ENCODE data around the gene ESPNL.

ESPNL gene

DNA sequence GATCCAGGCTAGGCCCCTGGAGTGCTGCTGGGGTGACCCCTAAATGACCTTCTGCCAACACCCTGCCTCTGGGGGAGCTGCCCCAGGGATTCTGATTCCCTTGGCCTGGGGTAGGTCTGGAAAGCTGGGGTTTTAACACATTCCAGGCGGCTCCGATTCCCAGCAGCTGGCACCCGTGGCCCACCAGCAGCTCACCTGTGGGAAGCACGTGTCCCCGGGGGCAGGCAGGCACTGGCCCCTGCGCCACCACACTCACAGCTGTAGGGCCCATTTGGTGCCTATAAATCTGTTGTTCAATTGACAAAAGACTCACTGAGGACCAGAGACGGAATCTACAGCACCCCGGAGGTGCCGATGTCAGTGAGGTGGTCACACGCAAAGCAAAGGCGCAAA lies 34.2 kb downstream of the ESPNL start:
- Histone ChIP-seq H3K9ac (ENCODE audit: low read length) (no peak overlapping the region), H3K4me1 (ENCODE audit: low read length) (no peaks in the 10 kb centered on the region), H3K9me2 (replicated peaks; ENCODE audit: insufficient read depth, low read length) (no peaks in the 10 kb centered on the region), H3F3A (ENCODE audit: insufficient read depth, low read length) (no peaks in the 10 kb centered on the region), H2AFZ (ENCODE audit: low read length) (no peak overlapping the region), H3K9me3 (replicated peaks; ENCODE audit: insufficient read depth, low read length) (no peaks in the 10 kb centered on the region), H3K27me3 (replicated peaks; ENCODE audit: insufficient read depth, low read length) (no peaks in the 10 kb centered on the region; the same call in 1 of the 2 replicates), H3K4me3 (ENCODE audit: low read length) (no peak overlapping the region), H3K36me3 (replicated peaks; ENCODE audit: insufficient read depth, low read length) (no peaks in the 10 kb centered on the region), H4K20me1 (ENCODE audit: insufficient read depth, low read length) (no peaks in the 10 kb centered on the region), H3K79me2 (ENCODE audit: low read length) (no peaks in the 10 kb centered on the region), H3K4me2 (ENCODE audit: low read depth, low read length) (no peak overlapping the region), H3K27ac (ENCODE audit: low read length) (no peak overlapping the region)
- TF ChIP-seq, protein P1, sequence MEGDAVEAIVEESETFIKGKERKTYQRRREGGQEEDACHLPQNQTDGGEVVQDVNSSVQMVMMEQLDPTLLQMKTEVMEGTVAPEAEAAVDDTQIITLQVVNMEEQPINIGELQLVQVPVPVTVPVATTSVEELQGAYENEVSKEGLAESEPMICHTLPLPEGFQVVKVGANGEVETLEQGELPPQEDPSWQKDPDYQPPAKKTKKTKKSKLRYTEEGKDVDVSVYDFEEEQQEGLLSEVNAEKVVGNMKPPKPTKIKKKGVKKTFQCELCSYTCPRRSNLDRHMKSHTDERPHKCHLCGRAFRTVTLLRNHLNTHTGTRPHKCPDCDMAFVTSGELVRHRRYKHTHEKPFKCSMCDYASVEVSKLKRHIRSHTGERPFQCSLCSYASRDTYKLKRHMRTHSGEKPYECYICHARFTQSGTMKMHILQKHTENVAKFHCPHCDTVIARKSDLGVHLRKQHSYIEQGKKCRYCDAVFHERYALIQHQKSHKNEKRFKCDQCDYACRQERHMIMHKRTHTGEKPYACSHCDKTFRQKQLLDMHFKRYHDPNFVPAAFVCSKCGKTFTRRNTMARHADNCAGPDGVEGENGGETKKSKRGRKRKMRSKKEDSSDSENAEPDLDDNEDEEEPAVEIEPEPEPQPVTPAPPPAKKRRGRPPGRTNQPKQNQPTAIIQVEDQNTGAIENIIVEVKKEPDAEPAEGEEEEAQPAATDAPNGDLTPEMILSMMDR (IDR thresholded peaks at IDR 0.05; ENCODE audit: low read length) = no peak
- TF ChIP-seq EZH2 (optimal IDR thresholded peaks at IDR 0.05; ENCODE audit: low read depth, low read length) (no peak), EZH2phosphoT487 (IDR thresholded peaks at IDR 0.05; ENCODE audit: low read length) (no peak)
- no peak for DNase-seq

DNA sequence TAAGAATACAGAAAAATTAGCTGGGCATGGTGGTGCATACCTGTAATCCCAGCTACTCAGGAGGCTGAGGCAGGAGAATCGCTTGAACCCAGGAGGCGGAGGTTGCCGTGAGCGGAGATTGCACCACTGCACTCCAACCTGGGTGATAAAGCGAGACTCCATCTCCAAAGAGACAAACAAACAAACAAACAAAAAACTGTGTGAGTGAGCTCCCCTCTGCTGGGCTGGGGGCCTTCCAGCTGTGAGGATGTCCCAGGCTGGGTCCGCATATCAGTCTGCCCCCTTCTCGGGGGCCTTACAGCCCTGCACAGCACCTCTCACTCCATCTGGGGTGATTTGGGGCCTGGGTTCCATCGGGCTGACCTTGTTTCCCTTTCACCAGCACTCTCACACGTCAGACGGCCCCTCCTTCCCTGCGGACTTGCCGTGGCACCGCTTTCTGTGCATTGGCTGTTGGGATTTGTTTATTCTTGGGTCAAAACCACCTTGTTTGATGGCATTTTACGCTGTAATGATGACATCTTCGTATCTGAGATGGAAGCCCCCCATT lies 35.5 kb downstream of the ESPNL start:
- H3K9ac ChIP-seq (ENCODE audit: low read length) = no peak overlapping the region
- no peaks in the 10 kb centered on the region for H3K9me3 ChIP-seq (replicated peaks; ENCODE audit: insufficient read depth, low read length)
- H2AFZ ChIP-seq (ENCODE audit: low read length) = no peak overlapping the region
- no peaks in the 10 kb centered on the region; the same call in 1 of the 2 replicates for H3K27me3 ChIP-seq (replicated peaks; ENCODE audit: insufficient read depth, low read length)
- H3F3A ChIP-seq (ENCODE audit: insufficient read depth, low read length) = no peaks in the 10 kb centered on the region
- H4K20me1 ChIP-seq (ENCODE audit: insufficient read depth, low read length) = no peaks in the 10 kb centered on the region
- no peak for TF ChIP-seq EZH2 (optimal IDR thresholded peaks at IDR 0.05; ENCODE audit: low read depth, low read length)
- no peak for TF ChIP-seq EZH2phosphoT487 (IDR thresholded peaks at IDR 0.05; ENCODE audit: low read length)
- TF ChIP-seq, protein P1 (IDR thresholded peaks at IDR 0.05; ENCODE audit: low read length) = no peak
- no peak for DNase-seq
- H3K4me2 ChIP-seq (ENCODE audit: low read depth, low read length) = no peak overlapping the region
- no peaks in the 10 kb centered on the region for H3K79me2 ChIP-seq (ENCODE audit: low read length)
- no peak overlapping the region for H3K27ac ChIP-seq (ENCODE audit: low read length)
- H3K4me1 ChIP-seq (ENCODE audit: low read length) = no peaks in the 10 kb centered on the region
- no peaks in the 10 kb centered on the region for H3K9me2 ChIP-seq (replicated peaks; ENCODE audit: insufficient read depth, low read length)
- no peak overlapping the region for H3K4me3 ChIP-seq (ENCODE audit: low read length)
- no peaks in the 10 kb centered on the region for H3K36me3 ChIP-seq (replicated peaks; ENCODE audit: insufficient read depth, low read length)

DNA sequence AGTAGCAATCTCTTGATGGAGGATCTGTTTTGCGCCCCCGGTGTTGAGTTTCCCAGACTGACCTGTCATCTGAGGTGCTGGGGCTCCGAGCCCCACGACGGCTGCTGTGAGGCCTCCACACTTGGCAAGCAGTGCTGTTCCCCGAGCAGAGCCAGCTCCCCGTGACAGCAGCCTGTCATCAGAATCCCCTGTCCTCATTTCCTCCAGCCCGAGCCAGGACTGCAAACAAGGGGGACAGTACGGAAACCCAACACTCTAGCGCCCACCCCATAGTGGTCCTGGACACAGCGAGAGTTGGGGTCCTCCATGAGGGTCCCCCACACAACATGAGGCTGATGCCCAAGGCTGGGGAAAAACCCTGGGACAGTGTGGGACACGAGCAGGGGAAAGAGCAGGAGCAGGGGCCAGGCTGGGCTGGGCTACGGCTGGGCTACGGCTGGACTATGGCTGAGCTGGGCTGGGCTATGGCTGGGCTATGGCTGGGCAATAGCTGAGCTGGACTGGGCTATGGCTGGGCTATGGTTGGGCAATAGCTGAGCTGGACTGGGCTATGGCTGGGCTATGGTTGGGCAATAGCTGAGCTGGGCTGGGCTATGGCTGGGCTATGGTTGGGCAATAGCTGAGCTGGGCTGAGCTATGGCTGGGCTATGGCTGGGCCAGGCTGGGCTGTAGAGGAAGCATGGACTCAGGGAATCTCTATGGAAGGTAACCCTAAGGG lies 36.8 kb downstream of the ESPNL start:
- Histone ChIP-seq H3K27ac (ENCODE audit: low read length) (no peak overlapping the region), H3K79me2 (ENCODE audit: low read length) (no peaks in the 10 kb centered on the region), H2AFZ (ENCODE audit: low read length) (no peak overlapping the region), H3K27me3 (replicated peaks; ENCODE audit: insufficient read depth, low read length) (no peaks in the 10 kb centered on the region; the same call in 1 of the 2 replicates), H3K4me3 (ENCODE audit: low read length) (no peak overlapping the region), H3F3A (ENCODE audit: insufficient read depth, low read length) (no peaks in the 10 kb centered on the region), H3K9me2 (replicated peaks; ENCODE audit: insufficient read depth, low read length) (no peaks in the 10 kb centered on the region), H3K36me3 (replicated peaks; ENCODE audit: insufficient read depth, low read length) (no peaks in the 10 kb centered on the region), H3K9ac (ENCODE audit: low read length) (no peak overlapping the region), H3K9me3 (replicated peaks; ENCODE audit: insufficient read depth, low read length) (no peaks in the 10 kb centered on the region), H3K4me2 (ENCODE audit: low read depth, low read length) (no peak overlapping the region), H3K4me1 (ENCODE audit: low read length) (no peaks in the 10 kb centered on the region), H4K20me1 (ENCODE audit: insufficient read depth, low read length) (no peaks in the 10 kb centered on the region)
- no peak for TF ChIP-seq EZH2 (optimal IDR thresholded peaks at IDR 0.05; ENCODE audit: low read depth, low read length)
- TF ChIP-seq, protein P1 (IDR thresholded peaks at IDR 0.05; ENCODE audit: low read length) = no peak
- TF ChIP-seq EZH2phosphoT487 (IDR thresholded peaks at IDR 0.05; ENCODE audit: low read length) = no peak
- no peak for DNase-seq
